Testis (tissue), 3 donors: ENCODE data around the gene TPO. TPM values are rescaled to one million over a fixed set of nuclear protein-coding genes. Genes with fewer than 3 reads are reported as not detected.

ENCODE experiments used
- DNase-seq: peaks from one replicate; pipeline ENCODE4 v3.0.0-alpha.2; 2019
- H3K27ac ChIP-seq, 2 donors: fragments of 200-600 bp; sonication (generic); one replicate each; pipeline ENCODE4 v1.5.1; 2019
- H3K27me3 ChIP-seq: fragments of 200-600 bp; sonication (generic); one replicate; pipeline ENCODE4 v1.5.1; 2019
- H3K36me3 ChIP-seq: fragments of 200-600 bp; sonication (generic); one replicate; pipeline ENCODE4 v1.5.1; 2017; ENCODE audit warnings: low read depth; ENCODE audit errors: missing control alignments
- H3K4me1 ChIP-seq: fragments of 200-600 bp; sonication (generic); one replicate; pipeline ENCODE4 v1.5.1; 2019
- H3K4me3 ChIP-seq, 2 donors: fragments of 200-600 bp; sonication (generic); one replicate each; pipeline ENCODE4 v1.5.1; 2017 to 2019
- H3K9me3 ChIP-seq: fragments of 200-600 bp; sonication (generic); one replicate; pipeline ENCODE4 v1.5.1; 2017
- POLR2A ChIP-seq: fragments of 450-650 bp; IDR thresholded peaks from one replicate; pipeline ENCODE4 v1.6.1; 2017; ENCODE audit warnings: antibody characterized with exemption, mild to moderate bottlenecking, moderate library complexity
- WGBS, 2 donors: methylation state at CpG; one replicate each; pipeline ENCODE4 v1.1.5; 2018; 5-methylcytosine and 5-hydroxymethylcytosine counted together
- intact Hi-C: fragments of 100-400 bp; cut with DNase I; formaldehyde crosslinking; loops from one replicate; pipeline ENCODE4 v1.15.1; 2023; ENCODE audit warnings: low total_unique reads
- polyA plus RNA-seq: library from polyadenylated mRNA; stranded (reverse); fragments of 350-450 nt; fragmentation: Illumina TruSeq; extraction: RNeasy Lipid Tissue Mini Kit (QIAGEN cat#74804); gene quantifications from one replicate; pipeline ENCODE4 v1.2.3, GENCODE V29; 2014; ENCODE audit warnings: low read depth, low replicate concordance; ENCODE audit not compliant: insufficient read depth
- total RNA-seq, 2 donors: library from RNA; depleted of rRNA; stranded (reverse); fragments of >200 nt; gene quantifications; one replicate each; pipeline ENCODE4 v1.2.3, GENCODE V29; 2016
- TF ChIP-seq, protein P1 (sequence below), 3 experiments: fragments of 450-650 bp in 2 of 3; fragments of 200-600 bp in 1 of 3; sonication (generic) in 1 of 3; IDR thresholded peaks; one replicate each; pipeline ENCODE4 v1.5.1; 2016 to 2019; ENCODE audit warnings: antibody characterized with exemption in 3 of 3, mild to moderate bottlenecking in 2 of 3, moderate library complexity in 1 of 3

The TPO gene
- total and polyA plus RNA-seq, 3 donors from 2014 or later = 2.9 to 5.6 (median 2.9) TPM

DNA sequence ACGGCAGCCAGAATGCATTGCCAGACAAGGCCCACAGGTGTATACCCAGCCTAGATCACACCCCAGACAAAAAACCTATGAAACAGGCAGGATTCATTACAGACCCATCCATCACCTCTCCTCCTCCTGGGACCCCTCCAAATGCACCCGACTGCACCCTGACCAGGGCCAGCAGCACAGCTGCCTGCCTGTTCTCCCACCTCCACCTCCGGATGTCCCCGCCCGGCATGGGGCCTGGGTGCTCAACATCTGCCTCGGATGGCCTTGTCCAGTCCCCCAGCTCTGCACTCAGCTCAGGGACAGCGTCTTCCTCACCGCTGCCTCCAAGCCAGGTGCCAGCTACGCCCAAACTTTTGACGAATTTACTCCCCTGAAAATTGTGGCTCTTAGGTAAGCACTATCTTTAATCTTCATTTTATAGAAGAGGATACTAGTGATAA, 91.1 kb downstream of the TPO start:
- Histone ChIP-seq H3K27ac (no peak overlapping the region), H3K27me3 (no peaks in the 10 kb centered on the region), H3K36me3 (no peaks in the 10 kb centered on the region), H3K9me3 (no peaks in the 10 kb centered on the region), H3K4me1 (no peaks in the 10 kb centered on the region), H3K4me3 (no peak overlapping the region)
- TF ChIP-seq, protein P1, sequence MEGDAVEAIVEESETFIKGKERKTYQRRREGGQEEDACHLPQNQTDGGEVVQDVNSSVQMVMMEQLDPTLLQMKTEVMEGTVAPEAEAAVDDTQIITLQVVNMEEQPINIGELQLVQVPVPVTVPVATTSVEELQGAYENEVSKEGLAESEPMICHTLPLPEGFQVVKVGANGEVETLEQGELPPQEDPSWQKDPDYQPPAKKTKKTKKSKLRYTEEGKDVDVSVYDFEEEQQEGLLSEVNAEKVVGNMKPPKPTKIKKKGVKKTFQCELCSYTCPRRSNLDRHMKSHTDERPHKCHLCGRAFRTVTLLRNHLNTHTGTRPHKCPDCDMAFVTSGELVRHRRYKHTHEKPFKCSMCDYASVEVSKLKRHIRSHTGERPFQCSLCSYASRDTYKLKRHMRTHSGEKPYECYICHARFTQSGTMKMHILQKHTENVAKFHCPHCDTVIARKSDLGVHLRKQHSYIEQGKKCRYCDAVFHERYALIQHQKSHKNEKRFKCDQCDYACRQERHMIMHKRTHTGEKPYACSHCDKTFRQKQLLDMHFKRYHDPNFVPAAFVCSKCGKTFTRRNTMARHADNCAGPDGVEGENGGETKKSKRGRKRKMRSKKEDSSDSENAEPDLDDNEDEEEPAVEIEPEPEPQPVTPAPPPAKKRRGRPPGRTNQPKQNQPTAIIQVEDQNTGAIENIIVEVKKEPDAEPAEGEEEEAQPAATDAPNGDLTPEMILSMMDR (IDR thresholded peaks at IDR 0.05) = no peak
- TF ChIP-seq POLR2A = no peak
- intact Hi-C loops = no loop called here
- DNase-seq = no peak
- 81 to 83% methylated on average over 10 of the region's 10 CpGs for WGBS, 2 donors

DNA sequence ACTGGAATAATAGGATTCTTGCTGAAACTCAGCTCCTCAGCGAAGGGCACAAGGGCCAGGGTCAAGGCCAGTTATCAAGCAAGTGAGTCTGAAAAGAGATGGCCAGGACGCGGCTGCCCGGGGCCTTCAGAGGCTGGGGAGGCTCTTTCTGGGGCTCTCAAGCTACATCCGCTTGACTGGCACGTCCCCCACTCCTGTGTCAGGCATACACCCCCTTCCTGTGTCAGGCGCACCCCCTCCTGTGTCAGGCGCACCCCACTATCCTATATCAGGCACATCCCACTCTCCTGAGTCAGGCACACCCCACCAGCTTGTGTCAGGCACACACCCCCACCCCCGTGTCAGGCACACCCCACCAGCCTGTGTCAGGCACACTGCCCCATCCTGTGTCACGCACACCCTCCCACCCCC, 91.8 kb downstream of the TPO start:
- Histone ChIP-seq H3K27ac (no peak overlapping the region), H3K4me3 (no peak overlapping the region), H3K4me1 (no peaks in the 10 kb centered on the region), H3K9me3 (no peaks in the 10 kb centered on the region), H3K36me3 (no peaks in the 10 kb centered on the region), H3K27me3 (no peaks in the 10 kb centered on the region)
- 77 to 85% methylated on average over 6 to 10 of the region's 10 CpGs for WGBS, 2 donors
- TF ChIP-seq, protein P1 (IDR thresholded peaks at IDR 0.05) = no peak
- no peak for TF ChIP-seq POLR2A
- no peak for DNase-seq
- intact Hi-C loops = no loop called here

DNA sequence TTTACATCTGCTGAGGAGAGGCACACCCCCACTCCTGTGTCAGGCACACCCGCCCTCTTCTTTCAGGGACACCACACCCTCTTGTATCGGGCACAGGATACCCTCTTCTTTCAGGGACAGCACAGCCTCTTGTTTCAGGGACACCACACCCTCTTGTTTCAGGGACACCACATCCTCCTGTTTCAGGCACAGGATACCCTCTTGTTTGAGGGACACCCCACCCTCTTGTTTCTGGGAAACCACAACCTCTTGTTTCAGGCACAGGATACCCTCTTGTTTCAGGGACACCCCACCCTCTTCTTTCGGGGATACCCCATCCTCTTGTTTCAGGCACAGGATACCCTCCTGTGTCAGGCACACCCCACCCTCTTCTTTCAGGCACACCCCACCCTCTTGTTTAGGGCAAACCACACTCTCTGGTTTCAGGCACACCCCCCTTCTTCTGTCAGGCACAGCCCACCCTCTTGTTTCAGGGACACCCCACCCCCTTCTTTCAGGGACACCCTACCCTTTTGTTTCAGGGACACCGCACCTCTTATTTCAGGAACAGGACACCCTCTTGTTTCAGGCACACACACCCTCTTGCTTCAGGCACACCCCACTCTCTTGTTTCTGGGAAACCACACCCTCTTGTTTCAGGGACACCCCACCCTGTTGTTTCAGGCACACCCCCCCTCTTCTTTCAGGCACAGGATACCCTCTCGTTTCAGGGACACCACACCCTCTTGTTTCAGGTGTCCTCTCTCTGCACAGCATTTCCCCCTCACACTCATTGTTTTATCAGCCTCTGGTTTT, 96.2 kb downstream of the TPO start:
- Histone ChIP-seq H3K27ac (no peak overlapping the region), H3K27me3 (no peaks in the 10 kb centered on the region), H3K36me3 (no peaks in the 10 kb centered on the region), H3K4me3 (no peak overlapping the region), H3K9me3 (no peaks in the 10 kb centered on the region), H3K4me1 (no peaks in the 10 kb centered on the region)
- intact Hi-C loops = no loop called here
- WGBS, 2 donors = 71 to 82% methylated on average over 5 of the region's 5 CpGs
- TF ChIP-seq, protein P1 (IDR thresholded peaks at IDR 0.05) = no peak
- no peak for TF ChIP-seq POLR2A
- no peak for DNase-seq

DNA sequence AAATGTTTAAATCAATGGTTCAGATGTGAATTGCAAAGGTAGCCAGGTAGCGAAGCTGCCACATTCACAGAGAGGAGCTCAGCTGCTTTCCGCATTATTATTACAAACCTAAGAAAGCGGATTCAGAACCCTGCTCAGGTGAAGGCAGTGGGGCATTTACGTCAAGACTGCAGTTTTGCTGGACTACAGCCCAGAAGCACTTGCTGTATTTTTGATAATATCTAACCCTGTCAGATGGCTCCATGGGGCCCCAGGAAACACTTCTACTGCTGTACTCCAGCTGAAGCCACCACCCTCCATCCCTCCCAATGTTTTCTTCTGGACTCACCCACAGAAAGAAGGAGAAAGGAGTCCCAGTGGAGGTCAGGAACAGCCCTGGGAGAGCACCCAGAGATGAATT, 96.9 kb downstream of the TPO start:
- no peak for TF ChIP-seq POLR2A
- TF ChIP-seq, protein P1 (IDR thresholded peaks at IDR 0.05) = no peak
- Histone ChIP-seq H3K27ac (no peak overlapping the region), H3K4me3 (no peak overlapping the region), H3K4me1 (no peaks in the 10 kb centered on the region), H3K36me3 (no peaks in the 10 kb centered on the region), H3K9me3 (no peaks in the 10 kb centered on the region), H3K27me3 (no peaks in the 10 kb centered on the region)
- no peak for DNase-seq
- 72 to 91% methylated on average over 4 of the region's 4 CpGs for WGBS, 2 donors
- intact Hi-C loops = no loop called here

DNA sequence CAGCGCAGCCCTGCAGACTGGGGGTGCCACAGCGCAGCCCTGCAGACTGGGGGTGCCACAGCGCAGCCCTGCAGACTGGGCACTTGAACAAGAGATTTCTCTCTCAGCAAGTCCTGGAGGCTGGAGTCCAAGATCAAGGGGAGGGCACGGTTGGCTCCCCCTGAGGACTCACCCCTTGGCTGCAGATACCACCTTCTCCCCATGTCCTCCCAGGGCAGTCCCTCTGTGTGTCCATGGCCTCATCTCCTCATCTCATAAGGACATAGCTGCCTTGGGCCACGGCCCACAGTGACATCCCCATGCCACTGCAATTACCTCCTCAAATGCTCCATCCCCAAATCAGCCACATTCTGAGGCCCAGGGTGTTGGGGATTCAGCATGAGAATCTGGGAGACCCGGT, 98.2 kb downstream of the TPO start:
- WGBS, 2 donors = 72 to 87% methylated on average over 2 to 6 of the region's 6 CpGs
- Histone ChIP-seq H3K9me3 (no peaks in the 10 kb centered on the region), H3K36me3 (no peaks in the 10 kb centered on the region), H3K27ac (no peak overlapping the region), H3K27me3 (no peaks in the 10 kb centered on the region), H3K4me3 (no peak overlapping the region), H3K4me1 (no peaks in the 10 kb centered on the region)
- TF ChIP-seq POLR2A = no peak
- TF ChIP-seq, protein P1 (IDR thresholded peaks at IDR 0.05) = no peak
- intact Hi-C loops = no loop called here
- DNase-seq = no peak
